GM19238 (cell line): ENCODE results near the gene MKNK1.
A peak's percentile ranks its signal among the peaks of the same experiment; 100 is the strongest.

Source experiments
- DNase-seq: peaks from one replicate; pipeline ENCODE4 v3.0.0; 2011; ENCODE audit warnings: low spot score; ENCODE audit not compliant: insufficient read length

Gene MKNK1

DNA sequence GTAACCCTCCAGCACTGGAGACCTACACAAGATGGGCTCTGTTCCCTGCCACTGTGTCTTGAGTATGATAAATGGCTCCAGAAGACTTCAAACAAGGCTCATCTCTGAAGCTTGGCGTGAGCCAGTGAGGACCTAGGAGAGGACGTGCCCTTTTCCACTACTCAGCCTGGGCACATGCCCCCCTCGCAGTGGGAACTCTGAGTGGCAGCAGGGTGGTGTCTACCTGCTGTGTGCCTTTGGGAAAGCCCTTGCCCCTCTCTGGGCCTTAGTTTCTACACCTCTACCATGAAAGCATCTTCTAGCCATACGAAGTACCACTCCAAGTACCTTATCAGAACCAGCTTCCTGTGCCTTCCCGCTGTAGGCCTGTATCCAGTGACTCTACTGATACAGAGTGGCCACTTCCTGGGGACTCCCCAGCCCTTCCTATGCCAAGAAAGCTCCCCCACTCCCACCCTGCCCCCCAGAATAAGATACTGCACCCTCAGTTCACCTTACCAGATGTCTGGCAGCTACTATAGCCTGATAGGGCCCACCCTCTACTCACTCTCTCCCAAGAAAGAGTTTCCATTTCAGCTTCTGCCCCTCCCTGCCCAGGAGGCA, 15.7 kb upstream of the MKNK1 start:
- no peak for DNase-seq

DNA sequence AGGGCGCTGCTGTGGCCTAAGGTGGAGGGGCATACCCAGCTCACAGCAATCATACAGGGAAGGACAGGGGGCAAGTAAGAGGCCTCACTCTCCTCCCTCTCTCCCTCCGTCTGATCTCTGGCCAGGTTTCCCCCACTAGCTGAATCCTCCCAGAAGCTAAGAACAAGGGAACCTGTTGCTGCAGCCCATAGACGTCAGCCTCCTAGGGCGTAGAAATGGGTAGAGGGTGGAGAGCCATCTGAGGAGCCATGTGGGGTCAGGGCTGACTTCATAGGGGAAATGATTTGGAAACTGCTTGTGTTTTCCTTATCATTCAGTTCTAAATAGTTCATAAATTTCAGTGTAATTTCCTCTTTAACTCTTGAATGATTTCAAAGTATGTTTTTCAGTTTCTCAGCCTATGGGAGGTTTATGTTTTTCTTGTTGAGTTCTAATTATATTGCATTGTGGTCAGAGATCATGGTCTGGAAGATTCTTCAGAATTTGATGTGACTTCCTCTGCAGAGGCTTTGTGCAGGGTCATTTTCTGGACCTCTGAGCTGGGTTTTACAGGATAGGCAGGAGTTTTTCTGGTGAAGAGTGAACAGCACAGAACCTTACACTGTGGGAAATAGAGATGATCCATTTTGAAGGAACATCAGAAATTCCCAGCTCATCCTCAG, 14.8 kb upstream of the MKNK1 start:
- no peak for DNase-seq

DNA sequence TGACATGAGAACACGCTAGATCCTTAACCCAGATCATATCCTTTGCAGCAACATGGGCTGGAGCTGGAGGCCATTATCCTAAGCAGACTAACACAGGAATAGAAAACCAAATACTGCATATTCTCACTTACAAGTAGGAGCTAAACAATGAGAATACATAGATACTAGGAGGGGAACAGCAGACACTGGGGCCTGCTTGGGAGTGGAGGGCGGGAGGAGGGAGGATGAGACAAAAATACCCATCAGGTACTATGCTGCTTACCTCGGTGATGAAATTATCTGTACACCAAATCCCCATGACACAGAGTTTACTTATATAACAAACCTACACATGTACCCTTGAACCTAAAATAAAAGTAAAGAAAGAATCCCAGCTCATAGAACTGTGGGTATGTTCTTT, 13.8 kb upstream of the MKNK1 start:
- no peak for DNase-seq

DNA sequence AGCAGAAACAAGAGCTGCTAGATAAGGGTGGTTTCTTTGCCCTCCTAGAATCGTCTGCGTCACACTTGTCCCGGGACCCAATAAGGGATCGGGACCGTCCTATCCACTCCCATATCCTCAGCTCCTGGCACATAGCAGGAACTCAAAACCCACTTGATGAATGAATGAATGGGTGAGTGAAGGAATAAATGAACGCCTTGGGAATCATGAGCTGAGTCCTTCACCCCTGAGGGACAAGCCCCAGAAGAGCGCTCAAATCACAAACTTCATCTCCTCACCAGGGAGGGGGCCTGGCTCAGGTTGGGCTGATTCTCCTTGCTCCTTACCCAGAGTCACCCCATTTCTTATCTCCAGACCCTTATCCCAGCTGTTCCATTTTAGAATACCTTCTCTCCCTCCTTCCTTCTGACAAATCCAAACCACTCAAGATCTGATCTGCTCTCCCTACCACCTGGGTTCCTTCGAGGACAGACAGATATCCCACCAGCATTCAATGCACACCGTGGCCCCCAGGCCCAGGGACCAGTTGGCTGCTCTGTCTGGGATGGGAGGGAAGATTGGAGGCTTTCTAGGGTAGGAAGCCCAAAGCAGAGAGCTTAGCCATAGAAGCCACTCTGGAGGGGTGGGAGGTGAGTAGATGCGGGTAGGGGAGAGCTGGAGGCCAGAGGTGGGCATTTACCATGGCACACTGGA, 13.2 kb upstream of the MKNK1 start:
- DNase-seq = no peak

DNA sequence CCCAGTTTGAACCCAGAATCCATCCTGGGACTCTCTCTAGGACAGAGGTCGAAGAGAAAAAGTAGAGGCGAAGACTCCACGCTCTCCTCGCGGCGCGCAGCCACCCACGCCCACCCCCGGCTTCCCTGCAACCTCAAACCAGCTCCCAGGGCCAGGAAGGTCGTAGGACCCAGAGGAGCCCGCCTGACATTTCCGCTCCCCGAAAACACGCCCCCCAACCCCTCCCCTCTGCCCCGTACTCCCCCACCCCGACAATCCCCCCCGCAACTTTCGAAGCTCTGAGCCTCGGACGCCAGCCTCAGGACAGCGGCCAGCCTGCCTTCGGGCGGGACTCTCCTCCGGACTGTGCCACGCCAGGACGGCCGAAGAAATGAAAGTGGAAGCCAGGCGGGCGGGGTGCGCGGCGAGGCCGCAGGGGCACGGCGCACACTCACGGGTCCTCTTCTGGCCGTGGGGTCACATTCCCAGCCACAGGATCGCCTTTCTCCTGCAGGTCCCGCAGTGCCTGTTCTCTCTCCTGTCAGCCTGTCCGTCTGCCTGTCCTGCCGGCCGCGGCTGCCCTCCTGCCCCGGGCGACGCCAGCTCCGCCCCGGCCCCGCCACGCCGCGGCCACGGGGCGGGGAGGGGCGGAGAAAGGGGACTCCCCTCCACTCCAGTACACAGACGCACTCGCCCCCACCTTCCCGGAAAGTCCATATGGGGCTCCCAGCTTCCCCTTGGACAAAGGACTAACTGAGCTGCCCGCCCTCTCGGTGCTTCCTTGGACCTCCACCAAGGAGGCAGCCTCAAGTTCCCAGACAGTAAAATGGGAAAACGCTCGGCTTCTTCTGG, 12.4 kb upstream of the MKNK1 start, which contains the start of gene MOB3C:
TSS of gene MOB3C (minus strand) at position 535 of the 831 bp plus-strand sequence. CDS start 3,490 bp downstream, outside the sequence.
- DNase-seq = peak; percentile 66

DNA sequence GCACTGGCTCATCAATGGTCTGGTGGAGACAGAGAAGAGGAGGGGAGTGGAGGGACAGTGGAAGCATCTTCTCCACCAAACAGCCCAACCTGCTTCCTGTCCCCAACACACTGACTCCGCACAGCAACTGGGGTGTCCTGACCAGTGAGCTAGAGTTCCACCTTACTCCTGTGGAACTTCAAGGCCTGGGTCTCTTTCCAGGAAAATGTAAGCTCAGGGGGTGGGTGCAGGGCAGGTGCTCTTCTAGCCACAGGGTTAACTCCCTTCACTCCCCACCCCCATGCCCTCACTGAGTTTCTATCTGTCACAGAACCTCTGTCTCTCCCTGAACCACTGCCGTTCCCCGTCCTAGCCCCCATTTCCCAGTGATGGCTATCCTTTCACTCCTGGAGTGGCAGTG, 11.7 kb upstream of the MKNK1 start:
- no peak for DNase-seq

DNA sequence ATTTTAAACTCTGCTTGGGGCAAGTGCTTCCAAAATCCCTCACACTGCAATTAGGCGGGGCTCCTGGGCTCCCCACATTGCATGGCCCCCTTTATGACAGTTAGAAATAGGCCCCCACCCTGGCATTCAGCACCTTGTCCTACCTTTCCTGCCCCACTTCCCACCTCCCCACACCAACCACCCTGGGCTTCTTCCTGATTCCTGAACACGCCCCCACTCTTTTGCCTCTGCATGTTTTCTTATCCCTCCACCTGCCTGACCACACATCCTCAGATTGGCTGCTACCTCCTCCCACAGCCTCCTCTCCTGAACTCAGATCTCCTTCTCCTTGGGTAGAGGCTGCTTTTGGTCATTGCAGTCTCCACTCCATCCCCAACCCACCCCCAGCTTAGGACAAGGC, 11.0 kb upstream of the MKNK1 start:
- no peak for DNase-seq

DNA sequence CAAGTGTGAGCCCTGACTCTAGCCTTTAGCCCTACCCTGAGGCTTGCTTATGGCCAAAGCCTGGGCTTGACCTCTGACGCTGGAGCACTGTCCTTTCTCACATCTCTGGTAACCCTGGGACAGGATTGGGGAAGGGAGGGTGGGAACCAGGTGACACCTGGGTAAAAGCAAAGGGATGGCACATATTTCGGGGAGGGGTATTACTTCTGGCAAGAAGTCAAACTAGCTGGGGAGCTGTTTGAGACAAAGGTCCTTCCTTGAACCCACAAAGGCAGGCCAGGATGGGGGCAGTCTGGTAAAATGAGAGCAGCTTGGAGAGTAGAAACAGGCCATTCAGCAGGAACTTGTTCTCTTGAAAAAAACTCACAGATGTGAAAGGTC, 10.5 kb upstream of the MKNK1 start:
- no peak for DNase-seq

DNA sequence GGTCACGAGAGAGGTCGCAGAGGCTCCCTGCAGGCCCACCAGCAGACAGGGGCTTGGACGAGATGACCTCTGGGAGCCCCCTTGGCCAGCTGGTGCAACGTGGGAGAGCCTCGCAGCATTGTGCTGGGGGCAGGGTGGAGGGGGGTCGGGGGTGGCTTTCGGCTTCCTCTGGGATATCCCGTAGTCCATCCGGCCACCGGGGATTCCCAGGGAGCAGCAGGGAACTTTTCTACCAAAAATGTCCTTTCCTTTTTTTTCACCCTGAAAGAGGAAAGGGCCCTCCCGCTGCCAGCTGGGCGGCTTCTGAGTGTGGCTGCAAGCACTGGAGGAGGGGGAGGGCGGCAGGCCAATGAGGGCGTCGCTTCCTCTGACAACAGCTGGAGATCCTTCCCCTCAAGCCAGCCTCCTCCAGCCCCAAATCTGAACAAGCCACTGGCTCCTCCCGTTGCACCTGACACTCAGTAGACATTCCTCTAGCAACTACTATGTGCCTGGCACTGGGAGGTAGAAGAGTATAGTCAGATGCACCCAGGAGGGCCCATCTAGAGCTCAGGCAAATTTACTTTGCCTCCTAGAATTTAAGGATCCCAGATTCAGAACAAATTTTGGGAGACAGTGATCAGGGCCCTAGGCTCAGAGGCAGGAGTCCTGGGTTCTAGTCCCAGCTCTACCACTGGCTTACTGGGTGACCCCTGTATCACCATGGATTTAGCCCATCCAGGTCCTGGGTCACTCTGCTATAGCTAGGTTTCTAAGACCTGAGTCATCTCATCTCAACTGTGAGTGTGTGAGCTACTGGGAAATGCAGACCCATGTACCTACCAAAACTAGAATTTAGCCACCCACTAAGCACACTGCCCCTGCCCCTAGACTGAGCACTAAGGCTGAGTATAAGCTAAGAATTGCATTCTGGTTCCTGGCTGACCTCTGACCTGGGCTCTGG, 9.9 kb upstream of the MKNK1 start:
- peak; percentile 57 for DNase-seq

DNA sequence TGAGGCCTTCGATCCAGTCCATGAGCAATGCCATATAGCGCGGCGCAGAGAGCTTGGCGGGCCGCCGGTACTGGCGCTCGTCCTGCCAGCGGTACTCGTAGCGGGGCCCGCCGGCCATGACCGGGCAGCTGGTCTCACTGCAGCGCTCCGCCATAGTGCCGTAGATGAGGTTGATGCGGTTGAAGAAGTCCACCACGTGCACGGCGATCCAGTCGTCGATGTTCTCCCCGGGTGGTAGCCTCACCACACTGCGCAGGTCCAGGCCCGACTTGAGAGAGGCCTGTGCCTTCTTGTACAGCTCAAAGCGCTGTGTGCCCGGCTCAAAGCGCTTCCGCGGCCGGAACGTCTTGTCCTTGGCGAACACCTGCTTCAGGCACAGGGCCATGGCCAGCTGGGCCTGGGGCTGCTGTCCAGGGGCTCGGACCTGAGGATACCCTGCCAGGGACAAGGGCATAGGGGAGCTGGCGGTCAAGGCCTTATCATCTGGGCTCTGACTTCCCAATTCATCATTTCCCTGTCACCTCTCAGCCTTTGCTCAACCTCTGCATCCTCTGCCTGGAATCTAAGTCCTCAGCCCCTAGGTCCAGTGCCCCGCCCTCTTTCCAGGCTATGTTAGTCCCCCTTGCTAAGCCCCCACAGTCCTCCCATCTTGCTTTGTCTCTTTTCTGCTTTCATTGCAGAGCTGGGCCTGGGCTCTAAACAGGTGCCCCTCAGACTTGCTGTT, 9.0 kb upstream of the MKNK1 start:
- no peak for DNase-seq

DNA sequence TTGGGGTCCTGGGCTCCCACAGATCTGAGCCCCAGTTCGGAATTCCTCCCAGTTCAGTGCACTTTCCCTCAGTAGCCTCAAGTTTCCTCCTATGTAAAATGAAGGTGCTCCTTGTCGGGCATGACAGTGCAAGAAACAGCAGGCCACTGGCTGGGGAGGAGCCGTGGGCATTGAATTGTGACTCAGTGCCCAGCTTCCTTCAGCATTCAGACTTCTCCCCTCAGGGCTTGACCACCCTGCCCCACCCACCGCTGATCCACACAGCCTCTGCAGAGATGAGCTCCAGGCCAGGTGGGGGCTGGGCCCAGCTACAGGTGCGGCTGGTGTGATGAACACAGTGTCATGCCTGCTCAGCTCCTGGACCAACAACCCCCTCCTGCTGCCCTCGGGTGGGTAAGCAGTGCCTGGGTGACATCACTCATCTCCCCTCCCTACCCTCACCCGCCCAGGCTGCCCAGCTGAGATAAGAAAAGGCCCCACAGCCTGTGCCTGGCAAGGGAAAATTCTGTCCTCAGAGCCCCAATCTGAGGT, 7.7 kb upstream of the MKNK1 start:
- DNase-seq = no peak

DNA sequence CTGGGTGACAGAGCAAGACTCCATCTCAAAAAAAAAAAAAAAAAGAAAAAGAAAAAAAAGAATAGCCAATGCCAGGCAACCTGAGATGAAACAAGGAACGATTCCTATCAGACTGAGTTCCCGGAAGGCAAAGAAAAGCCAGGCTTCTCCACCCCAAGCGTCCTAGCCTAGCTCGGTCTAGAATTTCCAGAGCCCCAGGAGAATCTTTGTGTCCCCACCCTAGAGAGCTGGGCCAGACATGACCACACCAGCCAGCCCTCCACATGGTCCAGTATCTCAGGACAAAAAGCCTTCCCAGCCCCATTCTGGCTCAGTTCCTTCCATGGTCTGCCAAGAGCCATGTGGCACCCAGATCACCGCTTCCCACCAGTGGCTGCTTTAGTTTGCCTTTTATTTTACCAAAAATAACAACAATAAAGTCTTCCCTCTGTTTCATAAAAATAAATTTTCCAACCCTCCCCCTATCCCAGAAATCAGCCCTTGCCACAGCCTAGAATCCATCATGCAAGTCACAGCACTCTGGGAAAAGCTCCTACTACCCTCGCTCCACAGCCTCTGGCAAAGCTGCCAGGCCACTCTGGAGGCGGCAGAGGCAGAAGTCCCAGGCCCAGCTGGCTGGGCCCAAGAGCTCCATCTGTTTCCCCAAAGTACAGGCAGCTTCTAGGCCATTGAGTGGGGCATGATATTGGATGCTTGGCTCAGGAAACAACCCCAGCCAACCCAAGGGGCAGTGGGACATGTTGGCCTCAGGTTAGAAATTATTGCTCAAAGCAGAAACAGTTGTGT, 3.5 kb upstream of the MKNK1 start:
- no peak for DNase-seq

DNA sequence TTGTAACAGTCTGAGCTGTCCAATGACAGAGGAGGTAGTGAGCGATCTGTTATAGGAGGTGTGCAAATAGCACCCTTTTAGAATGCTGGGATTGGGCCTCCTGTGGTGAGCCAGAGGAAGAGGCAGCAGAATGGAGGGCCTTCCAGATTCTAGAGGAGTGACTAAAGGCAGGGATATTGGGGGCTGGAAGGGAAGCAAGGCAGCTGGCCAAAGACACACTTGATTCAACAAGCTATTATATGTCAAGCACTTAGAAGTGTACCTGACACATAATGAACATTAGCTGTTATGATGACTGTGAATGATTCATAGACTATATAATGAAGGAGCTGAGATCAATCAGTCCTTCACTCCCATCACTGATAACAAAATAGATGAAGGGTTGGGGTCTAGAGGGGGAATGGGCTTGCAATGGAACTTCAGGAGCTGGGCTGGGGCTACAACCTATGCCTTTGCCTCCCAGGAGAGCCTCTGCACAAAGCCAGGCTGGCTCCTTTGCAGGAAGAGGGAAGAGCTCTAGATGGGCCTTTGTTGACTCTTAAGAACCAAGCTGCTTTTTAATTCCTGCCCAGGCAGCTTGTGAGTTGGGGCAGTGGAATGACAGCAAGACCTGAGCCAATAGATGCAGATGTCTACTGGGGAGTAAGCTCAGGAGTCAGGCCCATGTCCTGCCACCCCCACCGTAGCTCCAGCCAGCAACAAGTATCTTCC, 2.3 kb upstream of the MKNK1 start:
- no peak for DNase-seq

DNA sequence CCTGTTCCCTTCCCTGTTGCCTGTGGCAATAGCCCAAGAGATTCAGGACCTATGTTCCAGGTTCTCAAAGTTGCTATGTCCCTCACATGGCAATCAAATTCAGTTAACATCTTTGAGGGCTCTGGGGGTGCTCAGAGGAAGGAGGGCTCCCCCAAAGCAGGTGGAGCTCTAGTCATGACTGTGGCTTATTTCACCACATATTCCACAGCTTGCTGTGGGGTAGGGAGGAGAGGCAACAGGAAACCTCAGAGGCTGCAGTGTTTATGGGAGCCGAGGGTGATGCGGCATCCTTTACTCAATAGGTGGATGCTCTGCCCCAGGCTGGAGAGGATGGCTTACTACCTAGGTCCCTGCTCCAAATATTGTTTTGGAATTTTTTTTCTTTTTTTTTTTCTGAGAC, 1.2 kb upstream of the MKNK1 start:
- no peak for DNase-seq

DNA sequence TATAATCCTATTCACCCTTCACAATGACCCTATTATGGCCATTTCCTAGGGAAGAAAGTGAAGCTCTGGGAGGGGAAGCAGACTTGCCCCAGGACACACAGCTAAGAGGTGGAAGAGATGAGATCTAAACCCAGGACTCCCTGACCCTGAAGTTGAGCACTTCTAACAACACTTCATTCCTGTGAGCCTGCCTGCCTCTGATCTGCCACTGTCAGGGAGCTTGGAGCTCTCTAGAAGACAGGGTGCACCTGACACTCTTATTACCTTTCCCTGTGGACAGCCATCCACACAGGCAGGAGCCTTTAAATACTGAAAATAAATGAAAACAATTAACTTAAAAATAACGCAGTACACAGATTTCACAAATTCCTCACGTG, 599 bp downstream of the MKNK1 start:
- no peak for DNase-seq

DNA sequence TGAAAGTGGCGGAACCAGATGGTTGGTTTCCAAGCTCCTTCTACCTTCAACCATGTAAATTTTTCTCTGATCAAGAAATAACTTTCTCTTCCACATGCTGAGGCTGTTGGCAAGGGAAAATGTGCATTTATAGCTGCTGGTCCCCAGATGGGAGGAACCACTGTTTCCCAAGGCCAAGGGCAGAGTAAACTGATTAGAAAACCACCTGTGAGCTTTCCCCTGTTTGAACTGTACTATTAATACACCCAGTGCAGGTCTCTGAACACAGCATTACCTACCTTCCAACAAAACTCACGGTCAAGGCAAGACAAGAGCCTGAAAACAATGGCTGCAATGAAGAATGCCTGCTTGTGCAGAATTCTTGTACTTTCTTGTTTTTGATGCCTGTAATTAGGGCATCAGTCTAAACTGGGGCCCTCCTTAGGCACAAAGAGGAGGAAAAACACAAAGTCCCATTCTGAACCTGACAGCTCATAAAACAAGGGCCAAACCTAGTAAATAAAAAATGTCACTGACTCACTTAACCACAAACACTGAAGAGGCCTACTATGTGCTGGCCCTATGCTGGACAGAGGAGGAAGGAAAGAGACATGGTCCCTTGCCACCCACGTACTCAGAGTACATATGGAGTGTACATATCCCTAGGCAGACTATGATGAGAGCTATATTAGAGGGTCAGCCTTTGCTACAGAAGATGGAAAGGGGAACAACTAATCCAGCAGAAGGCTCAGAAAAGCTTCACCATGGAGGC, 2.6 kb downstream of the MKNK1 start:
- no peak for DNase-seq

DNA sequence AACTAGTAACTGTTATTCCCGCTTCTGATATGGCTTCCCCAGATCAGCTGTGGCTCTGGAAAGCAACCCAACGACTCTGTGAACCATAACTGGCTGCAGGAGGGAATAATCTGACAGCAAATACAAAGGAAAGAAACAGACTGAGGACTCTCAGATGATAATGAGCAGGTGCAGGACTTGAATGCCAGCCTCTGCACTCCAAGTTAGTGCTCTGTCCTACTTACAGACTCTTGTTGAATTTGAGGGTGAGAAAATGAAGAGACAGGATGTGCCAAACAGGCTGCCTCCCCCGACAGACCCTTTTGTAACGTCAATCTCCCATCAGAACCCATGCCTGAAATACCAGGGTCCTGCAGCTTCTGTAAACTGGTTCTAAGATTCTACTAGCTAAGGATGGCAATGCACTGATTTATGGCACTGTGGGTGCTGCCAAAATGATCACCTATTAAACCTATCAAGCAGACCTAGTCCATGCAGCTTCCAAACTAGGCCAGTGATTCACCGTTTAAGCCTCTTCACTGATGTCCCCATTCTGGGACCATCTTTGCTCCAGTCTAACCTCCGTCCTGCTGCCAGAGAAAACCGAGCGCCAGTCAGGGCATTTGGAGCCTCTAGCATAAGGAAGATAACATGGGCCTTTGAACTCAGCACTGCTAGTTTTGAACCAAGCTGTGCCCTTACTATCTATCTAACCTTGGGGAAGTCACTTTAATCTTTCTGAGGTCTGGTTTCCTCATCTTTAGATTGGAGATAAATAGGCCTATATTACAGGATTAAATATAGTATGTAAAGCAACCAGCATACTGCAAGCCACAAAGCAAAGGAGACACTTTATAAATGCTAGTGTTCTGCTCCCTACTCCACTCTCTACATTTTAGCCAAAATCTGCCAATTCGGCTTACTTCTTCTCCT, 4.8 kb downstream of the MKNK1 start:
- DNase-seq = no peak
